ENCODE measurements around the gene APIP. TPM values are rescaled to one million over a fixed set of nuclear protein-coding genes. Genes with fewer than 3 reads are reported as not detected.

APIP gene
- total RNA-seq, 1 experiment from 2014 or later: 31.3 TPM

GRCh38 chr11:34891611-34892010 lies 24.6 kb downstream of the APIP start:
- no peak overlapping the region for H2BK20ac ChIP-seq (ENCODE audit: low read depth, low read length, poor library complexity, severe bottlenecking)
- H2AFZ ChIP-seq (ENCODE audit: low read length): no peak overlapping the region
- H3K18ac ChIP-seq (ENCODE audit: insufficient read length, low read depth, low read length): no peak overlapping the region
- no peak overlapping the region for H3K56ac ChIP-seq (ENCODE audit: insufficient read length, low read depth, low read length)
- H3K9me3 Mint-ChIP-seq: peaks cover 8% of the 10 kb centered on the region in 2 experiments
- H3K23me2 ChIP-seq (ENCODE audit: insufficient read length, low read depth, low read length, poor library complexity, severe bottlenecking): no peaks in the 10 kb centered on the region
- H3T11ph ChIP-seq (ENCODE audit: low read length): no peak overlapping the region
- no peaks in the 10 kb centered on the region for H3K4me1 Mint-ChIP-seq
- H3K27ac ChIP-seq (ENCODE audit: insufficient read length, low read depth, low read length): no peak overlapping the region
- no peaks in the 10 kb centered on the region for H3K4me1 ChIP-seq (ENCODE audit: insufficient read depth, low read length)
- H3K27me3 Mint-ChIP-seq (ENCODE audit: low read depth): no peaks in the 10 kb centered on the region
- no peak overlapping the region for H3K14ac ChIP-seq (ENCODE audit: insufficient read depth, low read length)
- H4K20me1 ChIP-seq (ENCODE audit: control insufficient read depth, insufficient read depth, insufficient read length): no peaks in the 10 kb centered on the region
- no peak overlapping the region for H3K4me3 Mint-ChIP-seq
- no peak overlapping the region for H2BK120ac ChIP-seq (ENCODE audit: low read depth, low read length, poor library complexity, severe bottlenecking)
- H3K4ac ChIP-seq (ENCODE audit: low read depth, low read length): no peak overlapping the region
- no peaks in the 10 kb centered on the region for H3K9me3 ChIP-seq (ENCODE audit: control insufficient read depth, low read depth, low read length)
- no peaks in the 10 kb centered on the region for H3K27me3 ChIP-seq (ENCODE audit: insufficient read depth, low read length)
- no peak overlapping the region for H2BK15ac ChIP-seq (ENCODE audit: low read depth, low read length)
- no peak overlapping the region for H2AK5ac ChIP-seq (ENCODE audit: insufficient read length, low read length)
- H4K8ac ChIP-seq (replicated peaks; ENCODE audit: insufficient read length, low read depth, low read length): no peak overlapping the region
- H3K23ac ChIP-seq (ENCODE audit: insufficient read length, low read depth, low read length): no peak overlapping the region
- no peak for DNase-seq
- no peak overlapping the region for H2BK12ac ChIP-seq (ENCODE audit: insufficient read length, low read depth, low read length)
- H4K91ac ChIP-seq (ENCODE audit: insufficient read length, low read depth, low read length): no peak overlapping the region
- no peak overlapping the region for H3K27ac Mint-ChIP-seq
- H4K5ac ChIP-seq (ENCODE audit: insufficient read length, low read depth, low read length): no peak overlapping the region
- H3K9ac ChIP-seq (ENCODE audit: extremely low read depth, insufficient read length, low read length): no peak overlapping the region
- WGBS (ENCODE audit: extremely low coverage, insufficient read length, low lambda C conversion rate): no CpG with 5 or more reads among the region's 3 CpGs
- no peak for TF ChIP-seq CTCF (conservative IDR thresholded peaks at IDR 0.05)
- H2BK5ac ChIP-seq (ENCODE audit: insufficient read length, low read length): no peak overlapping the region
- H3K36me3 Mint-ChIP-seq (ENCODE audit: insufficient read depth in 1 of 3, low read depth in 3 of 3): peaks cover 5 to 13% (median 7%) of the 10 kb centered on the region in 3 experiments
- no peaks in the 10 kb centered on the region for H3K79me2 ChIP-seq (ENCODE audit: insufficient read depth, low read length)
- H3K4me2 ChIP-seq (ENCODE audit: insufficient read depth, insufficient read length, low read length): no peak overlapping the region
- no peaks in the 10 kb centered on the region for H3K79me1 ChIP-seq (ENCODE audit: insufficient read depth, low read depth, low read length, poor library complexity, severe bottlenecking)
